ELR (cell line): ENCODE results near the gene NUDCD3.

Experiments used
- DNase-seq: peaks from one replicate; pipeline ENCODE4 v3.0.0-alpha.2; 2015; ENCODE audit warnings: low read depth

The NUDCD3 gene

GRCh38 chr7:44353668-44354067 is 136.8 kb downstream of the NUDCD3 start:
- DNase-seq = no peak

GRCh38 chr7:44348851-44349781 is 141.3 kb downstream of the NUDCD3 start:
- DNase-seq = no peak

- peak; percentile 87 for DNase-seq
These were observed 142.2 kb downstream of the NUDCD3 start for GRCh38 chr7:44348300-44348699.

GRCh38 chr7:44347546-44348114 is 142.8 kb downstream of the NUDCD3 start:
- DNase-seq = no peak

- no peak for DNase-seq
These were observed 144.4 kb downstream of the NUDCD3 start for GRCh38 chr7:44346063-44346462.

GRCh38 chr7:44341401-44341800 is 149.1 kb downstream of the NUDCD3 start:
- no peak for DNase-seq

- DNase-seq = no peak
These were observed 151.9 kb downstream of the NUDCD3 start for GRCh38 chr7:44338600-44338999.

GRCh38 chr7:44336491-44336890 is 154.0 kb downstream of the NUDCD3 start:
- no peak for DNase-seq

- DNase-seq = no peak
These were observed 155.3 kb downstream of the NUDCD3 start for GRCh38 chr7:44335184-44335583.

GRCh38 chr7:44334734-44335097 is 155.7 kb downstream of the NUDCD3 start:
- no peak for DNase-seq

GRCh38 chr7:44333911-44334733 is 156.3 kb downstream of the NUDCD3 start:
- DNase-seq = no peak

- no peak for DNase-seq
These were observed 158.8 kb downstream of the NUDCD3 start for GRCh38 chr7:44331682-44332081.

- no peak for DNase-seq
These were observed 160.1 kb downstream of the NUDCD3 start for GRCh38 chr7:44330331-44330730.

- DNase-seq = no peak
These were observed 160.6 kb downstream of the NUDCD3 start for GRCh38 chr7:44329888-44330287.
